ENCODE measurements around the gene HMG20A. TPM values are rescaled to one million over a fixed set of nuclear protein-coding genes. Genes with fewer than 3 reads are reported as not detected.

The HMG20A gene
- total and polyA plus RNA-seq, 9 of the 15 experiments (the other 6 are each of a cell fraction or from before 2014, with no cell fraction given): 25.0 to 68.1 (median 38.9) TPM

- in situ Hi-C loops (cut with MboI) (loop anchor here (5.0 kb wide), 1 partner anchor 379 kb away; no protein-coding TSS in a partner anchor), intact Hi-C loops (cut with micrococcal nuclease) (loop anchor here (1.0 to 10.0 kb wide), 5 partner anchors 74 to 471 kb away; partner anchors contain the start of genes HMG20A and PEAK1)
- 54% methylated on average over 9 of the region's 10 CpGs for WGBS (ENCODE audit: insufficient coverage, low coverage, missing lambda C conversion rate)
- no peak overlapping the region for H3K4me2 ChIP-seq (ENCODE audit: insufficient read depth, low read length)
- no peaks in the 10 kb centered on the region for H3K9me3 ChIP-seq (replicated peaks; ENCODE audit: control insufficient read depth, insufficient read depth, low read depth, low read length)
- peaks cover 4 to 24% of the 10 kb centered on the region in 2 experiments for H3K4me1 ChIP-seq (replicated peaks in 1 of 2; ENCODE audit: control insufficient read depth in 2 of 2, insufficient read depth in 2 of 2, low read length in 2 of 2)
- H3K27me3 ChIP-seq (ENCODE audit: control insufficient read depth in 2 of 2, insufficient read depth in 2 of 2, low read length in 2 of 2): no peaks in the 10 kb centered on the region
- no peak overlapping the region for H3K9ac ChIP-seq (ENCODE audit: insufficient read depth in 1 of 2, low read depth in 2 of 2, low read length in 2 of 2)
- H3K27ac ChIP-seq (ENCODE audit: extremely low read depth, low read depth, low read length): no peak overlapping the region
- ChIA-PET POLR2A (interaction anchor here (0.6 to 1.3 kb wide), 2 partner anchors 12 to 222 kb away, joined by 3 to 7 read pairs; no protein-coding TSS in a partner anchor), CTCF (ENCODE audit: low intra/inter-chr PET ratio) (interaction anchor here (1.4 to 3.0 kb wide), 3 partner anchors 309 to 388 kb away, joined by 8 to 22 read pairs (median 14); no protein-coding TSS in a partner anchor)
- H3K79me2 ChIP-seq (ENCODE audit: control insufficient read depth, insufficient read depth, low read length): no peaks in the 10 kb centered on the region
- no peaks in the 10 kb centered on the region for H4K20me1 ChIP-seq (replicated peaks; ENCODE audit: control insufficient read depth, insufficient read depth, low read length)
- BruUV-seq (replicated peaks): no TSS peak
- H3K36me3 ChIP-seq (ENCODE audit: control insufficient read depth, insufficient read depth, low read length): no peaks in the 10 kb centered on the region
- TF ChIP-seq PBX2 (CRISPR knock-in tag; IDR thresholded peaks at IDR 0.05; ENCODE audit: low read depth) (no peak), PBX2 (tag; conservative IDR thresholded peaks at IDR 0.05; ENCODE audit: low read depth) (no peak), CAMTA2 (CRISPR knock-in tag; conservative IDR thresholded peaks at IDR 0.05) (no peak), CBX3 (IDR thresholded peaks at IDR 0.05; ENCODE audit: borderline replicate concordance in 1 of 2, low read length in 2 of 2) (no peak)
- H2AFZ ChIP-seq (ENCODE audit: low read depth, low read length): no peak overlapping the region
- no peak for ATAC-seq
- FAIRE-seq: no peak
- H3K9me1 ChIP-seq (ENCODE audit: control insufficient read depth, insufficient read depth, low read length): no peaks in the 10 kb centered on the region
- no peak overlapping the region for H3K4me3 ChIP-seq
- DNase-seq (ENCODE audit: extremely low read depth in 1 of 4, low spot score in 3 of 4): no peak
These were observed 75.3 kb downstream of the HMG20A start for GRCh38 chr15:77495838-77496596.
